K562 (cell line): ENCODE data around the gene PLXNB3. TPM values are rescaled to one million over a fixed set of nuclear protein-coding genes. Genes with fewer than 3 reads are reported as not detected.

Experiments used
- MTA2 ChIP-seq: fragments of 450-650 bp; IDR thresholded peaks from 2 replicates; pipeline ENCODE4 v1.6.1; 2016; ENCODE audit warnings: low read depth
- NFIX ChIP-seq: fragments of 250-450 bp; sonication (Bioruptor Pico); IDR thresholded peaks from 2 replicates; pipeline ENCODE4 v1.4.0; 2020; ENCODE audit warnings: low read depth, mild to moderate bottlenecking, moderate library complexity
- polyA plus RNA-seq, 8 experiments: library from polyadenylated mRNA; depleted of rRNA in 4 of 8; stranded (reverse) in 5 of 8; unstranded in 3 of 8; fragments of >200 nt; fragmentation: Nextera tagmentation in 2 of 8; fragmentation: Illumina TruSeq in 1 of 8; extraction: Ambion mirVana in 2 of 8; extraction: Trizol in 1 of 8; gene quantifications; 2 replicates each; pipeline versions ENCODE4 v1.2.1 to v1.2.3, GENCODE V29; 2011 to 2014; ENCODE audit warnings: inconsistent platforms in 1 of 8, missing spikeins in 1 of 8
- total RNA-seq, 7 experiments: library from RNA; depleted of rRNA in 6 of 7; stranded (reverse); fragments of >200 nt in 6 of 7; fragmentation: Illumina TruSeq in 2 of 7; extraction: Trizol in 2 of 7; gene quantifications; 2 replicates each; pipeline versions ENCODE4 v1.2.1 to v1.2.3, GENCODE V29; 2011 to 2021; ENCODE audit warnings: low replicate concordance in 1 of 7
- TF ChIP-seq, protein P1 (sequence below): fragments of 450-650 bp; IDR thresholded peaks from 2 replicates; pipeline ENCODE4 v1.6.1; 2016; ENCODE audit warnings: mild to moderate bottlenecking, moderate library complexity
- TF ChIP-seq, protein P2 (sequence below): sonication (generic); formaldehyde crosslinking; IDR thresholded peaks from 2 replicates; pipeline ENCODE4 v1.8.0; 2023; ENCODE audit warnings: missing genetic modification reagents, mild to moderate bottlenecking, borderline replicate concordance
- TF ChIP-seq, protein P3 (sequence below): fragments of 450-650 bp; IDR thresholded peaks from 2 replicates; pipeline ENCODE4 v1.6.1; 2016; ENCODE audit warnings: low read depth, mild to moderate bottlenecking, moderate library complexity
- TF ChIP-seq, protein P4 (sequence below), 2 experiments: fragments of 450-650 bp; IDR thresholded peaks; 2 replicates each; pipeline ENCODE4 v1.6.1; 2016

Gene PLXNB3
- total and polyA plus RNA-seq, 9 of the 15 experiments (the other 6 are each of a cell fraction or from before 2014, with no cell fraction given), result 0.22 to 2.0 (median 1.4) TPM; not detected in 2

DNA sequence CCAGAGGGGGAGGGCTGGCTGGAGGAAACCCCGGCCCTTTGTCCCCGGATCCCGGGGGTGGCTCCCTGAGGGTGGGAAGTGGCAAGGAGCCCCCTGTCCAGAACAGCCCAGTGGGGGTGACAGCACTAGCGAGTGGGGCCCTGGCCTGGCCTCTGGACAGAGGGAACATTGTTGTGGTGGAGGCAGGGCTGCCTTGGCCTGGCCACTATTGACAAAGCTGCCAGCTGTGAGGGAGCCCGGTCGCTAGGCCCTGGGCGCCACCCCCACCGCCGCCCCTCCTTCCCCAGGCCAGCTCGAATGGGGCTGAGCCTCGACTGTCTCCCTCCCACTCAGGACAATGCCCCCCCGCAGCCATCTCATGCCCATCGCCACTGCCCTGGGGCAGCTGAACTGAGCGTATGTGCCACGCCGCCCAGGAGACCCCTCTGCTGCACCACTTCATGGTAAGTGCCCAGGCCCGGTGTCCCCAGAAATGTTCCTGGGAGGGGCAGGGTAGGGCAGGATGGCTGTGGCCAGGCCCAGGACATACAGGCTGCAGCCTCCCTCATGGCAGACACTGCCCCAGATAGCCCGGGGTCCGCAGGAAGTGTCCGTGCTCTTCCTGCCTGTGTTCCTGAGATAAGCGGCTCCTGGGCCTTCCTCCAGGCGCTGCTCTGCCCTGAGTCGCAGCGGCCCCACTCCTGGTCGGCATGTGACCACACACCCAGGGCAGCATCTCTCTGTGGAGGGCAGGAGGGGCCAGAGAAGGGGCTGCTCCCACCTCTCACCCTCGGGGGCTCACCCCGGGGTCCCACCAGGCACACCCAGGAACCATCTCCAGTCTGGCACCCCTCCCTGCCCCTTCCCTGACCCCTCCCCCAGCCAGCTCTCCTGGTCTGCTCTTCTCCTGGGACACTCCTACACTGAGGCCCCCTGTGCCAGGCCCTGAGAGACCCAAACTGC is 1.4 kb downstream of the PLXNB3 start (continued):
- TF ChIP-seq, protein P1, sequence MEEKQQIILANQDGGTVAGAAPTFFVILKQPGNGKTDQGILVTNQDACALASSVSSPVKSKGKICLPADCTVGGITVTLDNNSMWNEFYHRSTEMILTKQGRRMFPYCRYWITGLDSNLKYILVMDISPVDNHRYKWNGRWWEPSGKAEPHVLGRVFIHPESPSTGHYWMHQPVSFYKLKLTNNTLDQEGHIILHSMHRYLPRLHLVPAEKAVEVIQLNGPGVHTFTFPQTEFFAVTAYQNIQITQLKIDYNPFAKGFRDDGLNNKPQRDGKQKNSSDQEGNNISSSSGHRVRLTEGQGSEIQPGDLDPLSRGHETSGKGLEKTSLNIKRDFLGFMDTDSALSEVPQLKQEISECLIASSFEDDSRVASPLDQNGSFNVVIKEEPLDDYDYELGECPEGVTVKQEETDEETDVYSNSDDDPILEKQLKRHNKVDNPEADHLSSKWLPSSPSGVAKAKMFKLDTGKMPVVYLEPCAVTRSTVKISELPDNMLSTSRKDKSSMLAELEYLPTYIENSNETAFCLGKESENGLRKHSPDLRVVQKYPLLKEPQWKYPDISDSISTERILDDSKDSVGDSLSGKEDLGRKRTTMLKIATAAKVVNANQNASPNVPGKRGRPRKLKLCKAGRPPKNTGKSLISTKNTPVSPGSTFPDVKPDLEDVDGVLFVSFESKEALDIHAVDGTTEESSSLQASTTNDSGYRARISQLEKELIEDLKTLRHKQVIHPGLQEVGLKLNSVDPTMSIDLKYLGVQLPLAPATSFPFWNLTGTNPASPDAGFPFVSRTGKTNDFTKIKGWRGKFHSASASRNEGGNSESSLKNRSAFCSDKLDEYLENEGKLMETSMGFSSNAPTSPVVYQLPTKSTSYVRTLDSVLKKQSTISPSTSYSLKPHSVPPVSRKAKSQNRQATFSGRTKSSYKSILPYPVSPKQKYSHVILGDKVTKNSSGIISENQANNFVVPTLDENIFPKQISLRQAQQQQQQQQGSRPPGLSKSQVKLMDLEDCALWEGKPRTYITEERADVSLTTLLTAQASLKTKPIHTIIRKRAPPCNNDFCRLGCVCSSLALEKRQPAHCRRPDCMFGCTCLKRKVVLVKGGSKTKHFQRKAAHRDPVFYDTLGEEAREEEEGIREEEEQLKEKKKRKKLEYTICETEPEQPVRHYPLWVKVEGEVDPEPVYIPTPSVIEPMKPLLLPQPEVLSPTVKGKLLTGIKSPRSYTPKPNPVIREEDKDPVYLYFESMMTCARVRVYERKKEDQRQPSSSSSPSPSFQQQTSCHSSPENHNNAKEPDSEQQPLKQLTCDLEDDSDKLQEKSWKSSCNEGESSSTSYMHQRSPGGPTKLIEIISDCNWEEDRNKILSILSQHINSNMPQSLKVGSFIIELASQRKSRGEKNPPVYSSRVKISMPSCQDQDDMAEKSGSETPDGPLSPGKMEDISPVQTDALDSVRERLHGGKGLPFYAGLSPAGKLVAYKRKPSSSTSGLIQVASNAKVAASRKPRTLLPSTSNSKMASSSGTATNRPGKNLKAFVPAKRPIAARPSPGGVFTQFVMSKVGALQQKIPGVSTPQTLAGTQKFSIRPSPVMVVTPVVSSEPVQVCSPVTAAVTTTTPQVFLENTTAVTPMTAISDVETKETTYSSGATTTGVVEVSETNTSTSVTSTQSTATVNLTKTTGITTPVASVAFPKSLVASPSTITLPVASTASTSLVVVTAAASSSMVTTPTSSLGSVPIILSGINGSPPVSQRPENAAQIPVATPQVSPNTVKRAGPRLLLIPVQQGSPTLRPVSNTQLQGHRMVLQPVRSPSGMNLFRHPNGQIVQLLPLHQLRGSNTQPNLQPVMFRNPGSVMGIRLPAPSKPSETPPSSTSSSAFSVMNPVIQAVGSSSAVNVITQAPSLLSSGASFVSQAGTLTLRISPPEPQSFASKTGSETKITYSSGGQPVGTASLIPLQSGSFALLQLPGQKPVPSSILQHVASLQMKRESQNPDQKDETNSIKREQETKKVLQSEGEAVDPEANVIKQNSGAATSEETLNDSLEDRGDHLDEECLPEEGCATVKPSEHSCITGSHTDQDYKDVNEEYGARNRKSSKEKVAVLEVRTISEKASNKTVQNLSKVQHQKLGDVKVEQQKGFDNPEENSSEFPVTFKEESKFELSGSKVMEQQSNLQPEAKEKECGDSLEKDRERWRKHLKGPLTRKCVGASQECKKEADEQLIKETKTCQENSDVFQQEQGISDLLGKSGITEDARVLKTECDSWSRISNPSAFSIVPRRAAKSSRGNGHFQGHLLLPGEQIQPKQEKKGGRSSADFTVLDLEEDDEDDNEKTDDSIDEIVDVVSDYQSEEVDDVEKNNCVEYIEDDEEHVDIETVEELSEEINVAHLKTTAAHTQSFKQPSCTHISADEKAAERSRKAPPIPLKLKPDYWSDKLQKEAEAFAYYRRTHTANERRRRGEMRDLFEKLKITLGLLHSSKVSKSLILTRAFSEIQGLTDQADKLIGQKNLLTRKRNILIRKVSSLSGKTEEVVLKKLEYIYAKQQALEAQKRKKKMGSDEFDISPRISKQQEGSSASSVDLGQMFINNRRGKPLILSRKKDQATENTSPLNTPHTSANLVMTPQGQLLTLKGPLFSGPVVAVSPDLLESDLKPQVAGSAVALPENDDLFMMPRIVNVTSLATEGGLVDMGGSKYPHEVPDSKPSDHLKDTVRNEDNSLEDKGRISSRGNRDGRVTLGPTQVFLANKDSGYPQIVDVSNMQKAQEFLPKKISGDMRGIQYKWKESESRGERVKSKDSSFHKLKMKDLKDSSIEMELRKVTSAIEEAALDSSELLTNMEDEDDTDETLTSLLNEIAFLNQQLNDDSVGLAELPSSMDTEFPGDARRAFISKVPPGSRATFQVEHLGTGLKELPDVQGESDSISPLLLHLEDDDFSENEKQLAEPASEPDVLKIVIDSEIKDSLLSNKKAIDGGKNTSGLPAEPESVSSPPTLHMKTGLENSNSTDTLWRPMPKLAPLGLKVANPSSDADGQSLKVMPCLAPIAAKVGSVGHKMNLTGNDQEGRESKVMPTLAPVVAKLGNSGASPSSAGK, result peak; percentile 87
- TF ChIP-seq, protein P2, sequence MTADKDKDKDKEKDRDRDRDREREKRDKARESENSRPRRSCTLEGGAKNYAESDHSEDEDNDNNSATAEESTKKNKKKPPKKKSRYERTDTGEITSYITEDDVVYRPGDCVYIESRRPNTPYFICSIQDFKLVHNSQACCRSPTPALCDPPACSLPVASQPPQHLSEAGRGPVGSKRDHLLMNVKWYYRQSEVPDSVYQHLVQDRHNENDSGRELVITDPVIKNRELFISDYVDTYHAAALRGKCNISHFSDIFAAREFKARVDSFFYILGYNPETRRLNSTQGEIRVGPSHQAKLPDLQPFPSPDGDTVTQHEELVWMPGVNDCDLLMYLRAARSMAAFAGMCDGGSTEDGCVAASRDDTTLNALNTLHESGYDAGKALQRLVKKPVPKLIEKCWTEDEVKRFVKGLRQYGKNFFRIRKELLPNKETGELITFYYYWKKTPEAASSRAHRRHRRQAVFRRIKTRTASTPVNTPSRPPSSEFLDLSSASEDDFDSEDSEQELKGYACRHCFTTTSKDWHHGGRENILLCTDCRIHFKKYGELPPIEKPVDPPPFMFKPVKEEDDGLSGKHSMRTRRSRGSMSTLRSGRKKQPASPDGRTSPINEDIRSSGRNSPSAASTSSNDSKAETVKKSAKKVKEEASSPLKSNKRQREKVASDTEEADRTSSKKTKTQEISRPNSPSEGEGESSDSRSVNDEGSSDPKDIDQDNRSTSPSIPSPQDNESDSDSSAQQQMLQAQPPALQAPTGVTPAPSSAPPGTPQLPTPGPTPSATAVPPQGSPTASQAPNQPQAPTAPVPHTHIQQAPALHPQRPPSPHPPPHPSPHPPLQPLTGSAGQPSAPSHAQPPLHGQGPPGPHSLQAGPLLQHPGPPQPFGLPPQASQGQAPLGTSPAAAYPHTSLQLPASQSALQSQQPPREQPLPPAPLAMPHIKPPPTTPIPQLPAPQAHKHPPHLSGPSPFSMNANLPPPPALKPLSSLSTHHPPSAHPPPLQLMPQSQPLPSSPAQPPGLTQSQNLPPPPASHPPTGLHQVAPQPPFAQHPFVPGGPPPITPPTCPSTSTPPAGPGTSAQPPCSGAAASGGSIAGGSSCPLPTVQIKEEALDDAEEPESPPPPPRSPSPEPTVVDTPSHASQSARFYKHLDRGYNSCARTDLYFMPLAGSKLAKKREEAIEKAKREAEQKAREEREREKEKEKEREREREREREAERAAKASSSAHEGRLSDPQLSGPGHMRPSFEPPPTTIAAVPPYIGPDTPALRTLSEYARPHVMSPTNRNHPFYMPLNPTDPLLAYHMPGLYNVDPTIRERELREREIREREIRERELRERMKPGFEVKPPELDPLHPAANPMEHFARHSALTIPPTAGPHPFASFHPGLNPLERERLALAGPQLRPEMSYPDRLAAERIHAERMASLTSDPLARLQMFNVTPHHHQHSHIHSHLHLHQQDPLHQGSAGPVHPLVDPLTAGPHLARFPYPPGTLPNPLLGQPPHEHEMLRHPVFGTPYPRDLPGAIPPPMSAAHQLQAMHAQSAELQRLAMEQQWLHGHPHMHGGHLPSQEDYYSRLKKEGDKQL (CRISPR knock-in tag), result no peak
- TF ChIP-seq, protein P3, sequence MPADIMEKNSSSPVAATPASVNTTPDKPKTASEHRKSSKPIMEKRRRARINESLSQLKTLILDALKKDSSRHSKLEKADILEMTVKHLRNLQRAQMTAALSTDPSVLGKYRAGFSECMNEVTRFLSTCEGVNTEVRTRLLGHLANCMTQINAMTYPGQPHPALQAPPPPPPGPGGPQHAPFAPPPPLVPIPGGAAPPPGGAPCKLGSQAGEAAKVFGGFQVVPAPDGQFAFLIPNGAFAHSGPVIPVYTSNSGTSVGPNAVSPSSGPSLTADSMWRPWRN, result no peak
- TF ChIP-seq, protein P4, sequence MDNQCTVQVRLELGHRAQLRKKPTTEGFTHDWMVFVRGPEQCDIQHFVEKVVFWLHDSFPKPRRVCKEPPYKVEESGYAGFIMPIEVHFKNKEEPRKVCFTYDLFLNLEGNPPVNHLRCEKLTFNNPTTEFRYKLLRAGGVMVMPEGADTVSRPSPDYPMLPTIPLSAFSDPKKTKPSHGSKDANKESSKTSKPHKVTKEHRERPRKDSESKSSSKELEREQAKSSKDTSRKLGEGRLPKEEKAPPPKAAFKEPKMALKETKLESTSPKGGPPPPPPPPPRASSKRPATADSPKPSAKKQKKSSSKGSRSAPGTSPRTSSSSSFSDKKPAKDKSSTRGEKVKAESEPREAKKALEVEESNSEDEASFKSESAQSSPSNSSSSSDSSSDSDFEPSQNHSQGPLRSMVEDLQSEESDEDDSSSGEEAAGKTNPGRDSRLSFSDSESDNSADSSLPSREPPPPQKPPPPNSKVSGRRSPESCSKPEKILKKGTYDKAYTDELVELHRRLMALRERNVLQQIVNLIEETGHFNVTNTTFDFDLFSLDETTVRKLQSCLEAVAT (IDR thresholded peaks at IDR 0.05), result no peak
- TF ChIP-seq NFIX (CRISPR knock-in tag) (no peak), MTA2 (peak; percentile 64)
